Astrocyte (in vitro differentiated cells and primary cell): ENCODE measurements around the gene FOSL2. TPM values are rescaled to one million over a fixed set of nuclear protein-coding genes. Genes with fewer than 3 reads are reported as not detected.

ENCODE experiments used
- DNase-seq: peaks from one replicate; pipeline ENCODE4 v3.0.0-alpha.2; 2010; ENCODE audit warnings: low read depth
- FAIRE-seq: peaks from 2 replicates; lab custom pipeline; 2011; peaks lifted over from hg19 to GRCh38; lab: Jason Lieb, UNC
- H2AFZ ChIP-seq: 2 replicates; pipeline ENCODE4 v1.6.0; 2012; ENCODE audit warnings: low read depth, low read length, inconsistent platforms
- H3K27ac ChIP-seq: 2 replicates; pipeline ENCODE4 v1.5.1; 2011; ENCODE audit warnings: low read depth, low read length, inconsistent platforms
- H3K27me3 ChIP-seq: 2 replicates; pipeline ENCODE4 v1.6.0; 2011; ENCODE audit warnings: low read length, inconsistent platforms; ENCODE audit not compliant: insufficient read depth
- H3K36me3 ChIP-seq: 2 replicates; pipeline ENCODE4 v1.5.1; 2011; ENCODE audit warnings: low read length, inconsistent platforms; ENCODE audit not compliant: insufficient read depth
- H3K4me1 ChIP-seq: 2 replicates; pipeline ENCODE4 v1.5.1; 2011; ENCODE audit warnings: low read length, inconsistent platforms; ENCODE audit not compliant: insufficient read depth
- H3K4me2 ChIP-seq: 2 replicates; pipeline ENCODE4 v1.6.0; 2012; ENCODE audit warnings: low read length, inconsistent platforms
- H3K4me3 ChIP-seq: 2 replicates; pipeline ENCODE4 v1.5.1; 2011; ENCODE audit warnings: low read depth, mild to moderate bottlenecking, low read length, inconsistent platforms; ENCODE audit not compliant: insufficient read depth
- H3K79me2 ChIP-seq: 2 replicates; pipeline ENCODE4 v1.6.0; 2012; ENCODE audit warnings: mild to moderate bottlenecking, low read length, inconsistent platforms; ENCODE audit not compliant: insufficient read depth
- H3K9ac ChIP-seq: 2 replicates; pipeline ENCODE4 v1.6.0; 2012; ENCODE audit warnings: mild to moderate bottlenecking, low read length, inconsistent platforms
- H3K9me3 ChIP-seq: 2 replicates; pipeline ENCODE4 v1.5.1; 2012; ENCODE audit warnings: low read depth, mild to moderate bottlenecking, low read length, inconsistent platforms; ENCODE audit not compliant: insufficient read depth
- H4K20me1 ChIP-seq: 2 replicates; pipeline ENCODE4 v1.6.0; 2012; ENCODE audit warnings: low read length, inconsistent platforms; ENCODE audit not compliant: insufficient read depth
- H3K27ac Mint-ChIP-seq: one replicate; pipeline ENCODE4 v1.8.0; 2021; ENCODE audit warnings: mild to moderate bottlenecking, mixed read lengths; ENCODE audit not compliant: unreplicated experiment
- H3K27me3 Mint-ChIP-seq: one replicate; pipeline ENCODE4 v1.8.0; 2021; ENCODE audit warnings: low read depth, mixed read lengths; ENCODE audit not compliant: unreplicated experiment
- H3K36me3 Mint-ChIP-seq: one replicate; pipeline ENCODE4 v1.8.0; 2021; ENCODE audit warnings: low read depth, mixed read lengths; ENCODE audit not compliant: unreplicated experiment
- H3K4me1 Mint-ChIP-seq: one replicate; pipeline ENCODE4 v1.8.0; 2021; ENCODE audit warnings: low read depth, mixed read lengths; ENCODE audit not compliant: unreplicated experiment
- H3K4me3 Mint-ChIP-seq: one replicate; pipeline ENCODE4 v1.8.0; 2021; ENCODE audit warnings: mild to moderate bottlenecking, moderate library complexity, mixed read lengths; ENCODE audit not compliant: unreplicated experiment
- H3K9me3 Mint-ChIP-seq: one replicate; pipeline ENCODE4 v1.8.0; 2021; ENCODE audit warnings: mild to moderate bottlenecking, mixed read lengths; ENCODE audit not compliant: unreplicated experiment
- CTCF ChIP-seq: IDR thresholded peaks from 2 replicates; pipeline ENCODE4 v1.5.1; 2011; ENCODE audit warnings: low read depth, mild to moderate bottlenecking, inconsistent platforms, low read length, moderate library complexity; ENCODE audit not compliant: insufficient read depth
- EZH2 ChIP-seq: IDR thresholded peaks from 2 replicates; pipeline ENCODE4 v1.6.1; 2012; ENCODE audit warnings: mild to moderate bottlenecking, low read length, inconsistent platforms; ENCODE audit not compliant: insufficient read depth
- total RNA-seq: library from RNA; stranded (reverse); gene quantifications from 2 replicates; pipeline ENCODE4 v1.2.1, GENCODE V29; 2021

Gene FOSL2
- total RNA-seq, 1 donor from 2014 or later, result 158 TPM

- no peaks in the 10 kb centered on the region for H4K20me1 ChIP-seq
- peak; percentile 41 for FAIRE-seq
- Mint-ChIP-seq H3K9me3 (peaks cover 2% of the 10 kb centered on the region), H3K36me3 (peaks cover 2% of the 10 kb centered on the region), H3K27ac (no peak overlapping the region), H3K4me3 (no peak overlapping the region), H3K4me1 (peaks cover 20% of the 10 kb centered on the region), H3K27me3 (no peaks in the 10 kb centered on the region)
- no peak overlapping the region for H3K27ac ChIP-seq
- H3K79me2 ChIP-seq, result no peaks in the 10 kb centered on the region
- H2AFZ ChIP-seq, result no peak overlapping the region
- TF ChIP-seq CTCF, result no peak
- TF ChIP-seq EZH2, result no peak
- no peak overlapping the region for H3K4me2 ChIP-seq
- no peaks in the 10 kb centered on the region for H3K27me3 ChIP-seq
- H3K4me1 ChIP-seq, result peaks cover 20% of the 10 kb centered on the region
- no peaks in the 10 kb centered on the region for H3K9me3 ChIP-seq
- no peaks in the 10 kb centered on the region for H3K36me3 ChIP-seq
- no peak overlapping the region for H3K4me3 ChIP-seq
- no peak for DNase-seq
- H3K9ac ChIP-seq, result no peak overlapping the region
These were observed 49.7 kb downstream of the FOSL2 start for GRCh38 chr2:28442328-28442727.

GRCh38 chr2:28444956-28445355, 52.3 kb downstream of the FOSL2 start:
- H2AFZ ChIP-seq, result no peak overlapping the region
- H3K4me1 ChIP-seq, result peaks cover 44% of the 10 kb centered on the region
- Mint-ChIP-seq H3K36me3 (peaks cover 5% of the 10 kb centered on the region), H3K27me3 (no peaks in the 10 kb centered on the region), H3K4me3 (no peak overlapping the region), H3K9me3 (peaks cover 2% of the 10 kb centered on the region), H3K4me1 (peaks cover 32% of the 10 kb centered on the region), H3K27ac (no peak overlapping the region)
- H3K27me3 ChIP-seq, result no peaks in the 10 kb centered on the region
- H3K9ac ChIP-seq, result no peak overlapping the region
- no peak for FAIRE-seq
- no peak overlapping the region for H3K4me2 ChIP-seq
- H3K36me3 ChIP-seq, result no peaks in the 10 kb centered on the region
- TF ChIP-seq CTCF (no peak), EZH2 (no peak)
- no peaks in the 10 kb centered on the region for H4K20me1 ChIP-seq
- H3K4me3 ChIP-seq, result no peak overlapping the region
- no peak overlapping the region for H3K27ac ChIP-seq
- H3K9me3 ChIP-seq, result no peaks in the 10 kb centered on the region
- no peak for DNase-seq
- no peaks in the 10 kb centered on the region for H3K79me2 ChIP-seq

GRCh38 chr2:28445448-28446258, 53.0 kb downstream of the FOSL2 start:
- peak overlapping the region; percentile 27 for H3K4me3 Mint-ChIP-seq
- no peak for TF ChIP-seq EZH2
- no peak for TF ChIP-seq CTCF
- H4K20me1 ChIP-seq, result no peaks in the 10 kb centered on the region
- H3K4me1 Mint-ChIP-seq, result peaks cover 34% of the 10 kb centered on the region
- H3K9ac ChIP-seq, result peak overlapping the region; percentile 53
- peaks cover 7% of the 10 kb centered on the region for H3K36me3 Mint-ChIP-seq
- H3K4me1 ChIP-seq, result peaks cover 47% of the 10 kb centered on the region
- no peaks in the 10 kb centered on the region for H3K36me3 ChIP-seq
- peak; percentile 76 for FAIRE-seq
- H3K9me3 Mint-ChIP-seq, result peaks cover 2% of the 10 kb centered on the region
- H2AFZ ChIP-seq, result peak overlapping the region; percentile 15
- H3K79me2 ChIP-seq, result no peaks in the 10 kb centered on the region
- no peaks in the 10 kb centered on the region for H3K27me3 Mint-ChIP-seq
- H3K27me3 ChIP-seq, result no peaks in the 10 kb centered on the region
- H3K27ac ChIP-seq, result peak overlapping the region; percentile 88
- peak; percentile 97 for DNase-seq
- H3K4me2 ChIP-seq, result peak overlapping the region; percentile 63
- no peak overlapping the region for H3K4me3 ChIP-seq
- no peaks in the 10 kb centered on the region for H3K9me3 ChIP-seq
- peak overlapping the region; percentile 89 for H3K27ac Mint-ChIP-seq
